ENCODE measurements around the gene SFMBT2. TPM values are rescaled to one million over a fixed set of nuclear protein-coding genes. Genes with fewer than 3 reads are reported as not detected.

Gene SFMBT2
- total RNA-seq, 1 donor from 2014 or later, result 2.7 TPM

DNA sequence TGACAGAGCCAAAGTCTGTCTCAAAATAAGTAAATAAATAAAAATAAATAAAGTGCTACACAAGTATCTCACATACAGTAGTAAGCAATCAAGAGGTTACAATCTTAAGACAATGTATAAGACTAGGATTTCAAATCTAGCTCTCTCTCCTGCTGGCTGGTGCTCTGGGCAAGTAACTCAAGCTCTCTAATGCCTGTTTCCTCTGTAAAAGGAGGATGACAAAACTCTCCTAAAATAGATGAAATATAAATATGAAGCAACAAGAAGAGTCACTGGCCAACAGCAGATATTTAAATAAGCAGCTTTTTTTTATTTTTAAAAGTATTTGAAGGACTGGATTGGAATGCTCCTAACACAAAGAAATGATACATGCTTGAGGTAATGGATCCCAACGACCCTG, 7.2 kb downstream of the SFMBT2 start:
- H3K4me1 Mint-ChIP-seq (ENCODE audit: unreplicated experiment), result peaks cover 3% of the 10 kb centered on the region
- H3K27ac Mint-ChIP-seq (ENCODE audit: unreplicated experiment), result no peak overlapping the region
- H3K9me3 Mint-ChIP-seq (ENCODE audit: unreplicated experiment), result no peaks in the 10 kb centered on the region
- H3K4me3 Mint-ChIP-seq (ENCODE audit: unreplicated experiment), result no peak overlapping the region
- H3K36me3 Mint-ChIP-seq (ENCODE audit: unreplicated experiment), result no peaks in the 10 kb centered on the region
- peaks cover 12% of the 10 kb centered on the region for H3K27me3 Mint-ChIP-seq (ENCODE audit: unreplicated experiment)
- TF ChIP-seq, protein P1, sequence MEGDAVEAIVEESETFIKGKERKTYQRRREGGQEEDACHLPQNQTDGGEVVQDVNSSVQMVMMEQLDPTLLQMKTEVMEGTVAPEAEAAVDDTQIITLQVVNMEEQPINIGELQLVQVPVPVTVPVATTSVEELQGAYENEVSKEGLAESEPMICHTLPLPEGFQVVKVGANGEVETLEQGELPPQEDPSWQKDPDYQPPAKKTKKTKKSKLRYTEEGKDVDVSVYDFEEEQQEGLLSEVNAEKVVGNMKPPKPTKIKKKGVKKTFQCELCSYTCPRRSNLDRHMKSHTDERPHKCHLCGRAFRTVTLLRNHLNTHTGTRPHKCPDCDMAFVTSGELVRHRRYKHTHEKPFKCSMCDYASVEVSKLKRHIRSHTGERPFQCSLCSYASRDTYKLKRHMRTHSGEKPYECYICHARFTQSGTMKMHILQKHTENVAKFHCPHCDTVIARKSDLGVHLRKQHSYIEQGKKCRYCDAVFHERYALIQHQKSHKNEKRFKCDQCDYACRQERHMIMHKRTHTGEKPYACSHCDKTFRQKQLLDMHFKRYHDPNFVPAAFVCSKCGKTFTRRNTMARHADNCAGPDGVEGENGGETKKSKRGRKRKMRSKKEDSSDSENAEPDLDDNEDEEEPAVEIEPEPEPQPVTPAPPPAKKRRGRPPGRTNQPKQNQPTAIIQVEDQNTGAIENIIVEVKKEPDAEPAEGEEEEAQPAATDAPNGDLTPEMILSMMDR (IDR thresholded peaks at IDR 0.05), result no peak
- no peak for DNase-seq (ENCODE audit: extremely low spot score, unreplicated experiment)

DNA sequence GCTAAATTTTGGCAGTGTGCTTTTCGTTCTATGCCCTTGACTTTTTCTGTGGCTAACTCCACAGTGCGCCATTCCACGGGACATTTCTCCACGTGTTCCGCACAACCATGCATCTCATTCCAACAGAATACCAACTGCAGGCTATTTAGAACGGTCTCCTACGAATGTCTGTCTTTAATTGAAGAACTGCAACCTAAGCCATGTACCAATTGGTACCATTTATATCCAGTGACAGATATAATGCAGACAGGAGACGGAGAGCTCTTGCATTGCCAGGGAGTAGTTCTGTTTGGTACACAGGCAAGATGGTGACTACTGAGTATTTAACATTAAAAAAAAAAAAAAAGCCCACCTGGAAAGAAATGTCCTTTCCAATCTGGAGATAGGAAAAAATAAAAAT, 9.1 kb downstream of the SFMBT2 start:
- TF ChIP-seq, protein P1 (IDR thresholded peaks at IDR 0.05), result no peak
- Mint-ChIP-seq H3K4me3 (ENCODE audit: unreplicated experiment) (no peak overlapping the region), H3K9me3 (ENCODE audit: unreplicated experiment) (no peaks in the 10 kb centered on the region), H3K27ac (ENCODE audit: unreplicated experiment) (no peak overlapping the region), H3K27me3 (ENCODE audit: unreplicated experiment) (peaks cover 5% of the 10 kb centered on the region), H3K4me1 (ENCODE audit: unreplicated experiment) (no peaks in the 10 kb centered on the region), H3K36me3 (ENCODE audit: unreplicated experiment) (no peaks in the 10 kb centered on the region)
- DNase-seq (ENCODE audit: extremely low spot score, unreplicated experiment), result no peak

DNA sequence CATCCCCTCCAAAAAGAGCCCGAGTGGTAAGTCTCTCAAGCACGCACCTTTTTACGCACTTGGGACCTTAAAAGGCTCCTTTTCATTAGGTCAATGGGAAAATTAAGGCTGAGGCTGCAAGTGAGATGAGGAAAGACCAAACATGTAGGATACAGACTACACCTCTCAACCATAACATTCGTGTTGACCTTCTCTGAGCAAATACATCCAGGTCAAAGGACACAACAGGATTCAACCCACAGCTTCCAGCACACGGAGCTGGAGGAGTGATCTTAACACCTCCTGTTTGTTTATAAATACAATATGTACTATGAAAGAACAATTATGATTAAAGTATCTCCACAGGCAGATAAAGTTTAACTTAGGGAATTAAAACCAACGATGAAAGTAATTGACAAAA, 9.7 kb downstream of the SFMBT2 start:
- DNase-seq (ENCODE audit: extremely low spot score, unreplicated experiment), result no peak
- no peaks in the 10 kb centered on the region for H3K27me3 Mint-ChIP-seq (ENCODE audit: unreplicated experiment)
- no peaks in the 10 kb centered on the region for H3K36me3 Mint-ChIP-seq (ENCODE audit: unreplicated experiment)
- no peaks in the 10 kb centered on the region for H3K4me1 Mint-ChIP-seq (ENCODE audit: unreplicated experiment)
- no peak overlapping the region for H3K4me3 Mint-ChIP-seq (ENCODE audit: unreplicated experiment)
- no peaks in the 10 kb centered on the region for H3K9me3 Mint-ChIP-seq (ENCODE audit: unreplicated experiment)
- TF ChIP-seq, protein P1 (IDR thresholded peaks at IDR 0.05), result no peak
- H3K27ac Mint-ChIP-seq (ENCODE audit: unreplicated experiment), result no peak overlapping the region

DNA sequence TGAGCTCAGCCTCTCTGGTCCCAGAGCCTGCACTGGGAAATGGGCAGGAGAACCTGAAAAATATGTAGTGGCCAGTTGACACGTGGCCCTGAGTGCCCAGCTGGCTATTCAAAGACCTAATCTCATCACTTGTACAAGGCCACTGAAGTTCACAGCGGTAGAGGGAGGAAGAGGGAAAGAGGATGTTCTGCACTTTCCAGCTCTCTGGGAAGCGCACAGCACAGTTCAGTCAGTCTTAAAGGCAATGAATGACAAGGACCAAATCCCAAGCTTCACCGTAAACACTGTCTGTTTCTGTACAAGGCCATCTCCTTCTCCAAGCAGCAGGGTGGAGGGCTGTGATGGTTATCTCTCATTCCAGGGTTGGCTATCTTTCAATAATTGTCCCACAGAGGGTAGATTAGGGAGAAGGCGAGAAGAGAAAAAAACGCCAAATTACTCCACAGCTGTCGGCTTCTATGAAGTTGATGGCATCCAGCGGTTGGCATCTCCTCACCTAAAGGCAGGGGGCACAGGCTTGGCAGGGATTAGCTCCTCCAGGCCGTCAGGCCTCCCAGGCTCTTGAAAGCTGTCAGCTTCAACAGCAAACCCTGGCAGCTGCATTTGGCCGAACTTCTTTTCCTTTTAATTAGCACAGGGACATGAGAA, 10.6 kb downstream of the SFMBT2 start:
- H3K27ac Mint-ChIP-seq (ENCODE audit: unreplicated experiment), result no peak overlapping the region

DNA sequence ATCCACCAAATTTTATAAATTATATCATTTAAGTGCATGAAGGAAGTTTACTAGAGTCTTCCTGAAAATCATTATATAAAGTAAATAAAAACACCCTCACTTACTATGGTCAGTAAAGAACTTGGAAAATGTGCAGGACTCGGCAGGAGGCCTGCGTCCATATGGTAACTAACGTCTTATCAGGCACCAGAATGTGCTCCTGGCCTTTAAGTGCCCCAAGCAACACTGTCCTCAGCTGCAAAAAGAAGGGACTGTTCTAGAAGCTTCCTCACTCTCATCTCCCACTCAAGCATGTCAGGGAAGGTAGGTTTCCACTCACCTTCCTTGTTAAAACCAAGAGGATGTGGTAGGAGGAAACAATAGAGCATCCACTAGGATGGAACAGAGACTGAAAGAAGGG, 11.3 kb downstream of the SFMBT2 start:
- no peaks in the 10 kb centered on the region for H3K4me1 Mint-ChIP-seq (ENCODE audit: unreplicated experiment)
- TF ChIP-seq, protein P1 (IDR thresholded peaks at IDR 0.05), result no peak
- H3K4me3 Mint-ChIP-seq (ENCODE audit: unreplicated experiment), result no peak overlapping the region
- no peaks in the 10 kb centered on the region for H3K9me3 Mint-ChIP-seq (ENCODE audit: unreplicated experiment)
- H3K27me3 Mint-ChIP-seq (ENCODE audit: unreplicated experiment), result no peaks in the 10 kb centered on the region
- H3K36me3 Mint-ChIP-seq (ENCODE audit: unreplicated experiment), result no peaks in the 10 kb centered on the region
- H3K27ac Mint-ChIP-seq (ENCODE audit: unreplicated experiment), result no peak overlapping the region
- DNase-seq (ENCODE audit: extremely low spot score, unreplicated experiment), result no peak

More for the DNA sequence above, 10.6 kb downstream of the SFMBT2 start:
- TF ChIP-seq, protein P1 (IDR thresholded peaks at IDR 0.05), result no peak
- no peaks in the 10 kb centered on the region for H3K4me1 Mint-ChIP-seq (ENCODE audit: unreplicated experiment)
- no peak for DNase-seq (ENCODE audit: extremely low spot score, unreplicated experiment)
- no peaks in the 10 kb centered on the region for H3K9me3 Mint-ChIP-seq (ENCODE audit: unreplicated experiment)
- H3K36me3 Mint-ChIP-seq (ENCODE audit: unreplicated experiment), result no peaks in the 10 kb centered on the region
- no peak overlapping the region for H3K4me3 Mint-ChIP-seq (ENCODE audit: unreplicated experiment)
- no peaks in the 10 kb centered on the region for H3K27me3 Mint-ChIP-seq (ENCODE audit: unreplicated experiment)
